Putamen (tissue), 1 donor: ENCODE data around the gene KLHL22.

Experiments
- DNase-seq: peaks from one replicate; pipeline ENCODE4 v3.0.0-alpha.2; 2016; ENCODE audit warnings: low spot score

KLHL22 gene

DNA sequence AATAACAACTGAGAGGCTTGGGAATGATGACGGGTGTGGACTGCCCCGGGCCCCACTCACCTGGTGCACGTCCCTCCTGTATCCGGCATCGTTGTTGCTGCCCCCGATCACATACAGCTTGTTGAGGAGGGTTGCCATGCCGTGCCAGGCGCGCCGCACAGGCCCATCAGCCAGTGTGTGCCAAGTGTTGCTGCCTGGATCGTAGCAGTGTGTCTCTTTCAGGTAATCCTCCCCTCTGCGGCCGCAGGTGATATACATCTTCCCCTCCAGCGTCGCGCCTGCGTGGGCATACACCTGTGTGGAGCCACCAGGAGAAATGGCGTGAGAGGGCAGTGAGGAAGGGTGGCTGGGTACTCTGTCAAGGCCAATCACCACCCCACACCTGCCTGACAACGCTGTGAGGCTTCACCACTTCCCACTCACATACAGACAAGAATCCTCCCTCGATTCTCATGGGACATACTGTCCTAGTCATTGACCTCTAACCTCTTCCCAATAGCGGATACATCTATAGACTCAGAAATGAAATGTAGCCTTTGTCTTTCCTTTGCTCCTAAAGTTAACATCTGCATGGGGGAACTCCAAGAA is 49.1 kb downstream of the KLHL22 start:
- no peak for DNase-seq

DNA sequence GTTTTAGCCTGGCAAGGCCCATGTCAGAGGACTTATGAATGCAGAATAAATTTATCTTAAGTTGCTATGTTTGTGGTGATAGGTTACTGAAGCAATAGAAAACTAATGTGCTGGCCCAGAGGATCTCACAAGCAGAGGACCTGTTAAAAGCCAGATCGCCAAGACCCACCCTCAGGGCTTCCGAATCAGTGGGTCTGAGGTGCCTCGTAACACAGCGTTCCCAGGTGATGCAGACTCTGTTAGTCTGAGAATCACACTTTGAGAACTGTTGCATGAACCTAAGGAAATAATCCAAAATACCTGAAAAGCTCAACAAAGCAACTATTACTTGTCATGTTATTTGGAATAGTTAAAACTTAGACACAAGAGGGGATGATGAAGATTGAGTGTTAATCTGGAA is 51.3 kb downstream of the KLHL22 start:
- no peak for DNase-seq

DNA sequence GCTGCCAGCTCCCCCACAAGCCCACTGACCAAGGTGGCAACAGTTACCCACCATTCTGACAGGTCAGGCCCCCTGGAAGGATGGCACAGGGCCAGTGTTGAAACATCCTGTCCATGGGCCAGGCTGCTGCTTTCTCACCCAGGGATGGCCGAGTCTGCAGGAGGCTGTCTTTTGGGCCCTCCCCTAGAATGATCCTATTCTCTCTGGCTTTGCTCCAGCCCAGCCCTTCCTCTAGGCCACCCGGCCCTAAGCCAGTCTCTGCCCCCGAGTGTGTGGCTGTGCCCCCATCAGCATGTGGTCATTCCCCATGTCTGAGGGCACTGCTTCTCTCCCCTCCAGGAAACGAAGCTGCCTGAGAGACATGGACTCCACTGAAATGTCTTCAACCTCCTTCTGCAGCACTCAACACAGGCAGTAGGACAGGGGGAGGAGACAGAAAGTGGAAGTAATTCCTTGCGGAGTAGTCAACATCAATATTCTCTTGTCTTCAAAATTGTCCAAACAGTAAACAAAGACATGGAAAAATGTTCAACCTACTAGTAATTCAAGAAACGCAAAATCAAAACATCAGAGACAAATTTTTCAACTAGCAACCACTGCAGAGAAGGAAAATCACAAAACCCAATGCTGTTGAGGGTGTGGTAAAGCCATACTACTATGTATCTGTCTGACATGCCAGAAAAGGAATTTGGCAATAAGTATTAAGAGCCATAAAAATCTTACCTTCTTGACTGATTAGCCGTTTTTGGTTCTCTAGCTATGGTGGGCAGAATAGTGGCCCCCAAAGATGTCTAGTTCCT is 52.9 kb downstream of the KLHL22 start:
- no peak for DNase-seq

DNA sequence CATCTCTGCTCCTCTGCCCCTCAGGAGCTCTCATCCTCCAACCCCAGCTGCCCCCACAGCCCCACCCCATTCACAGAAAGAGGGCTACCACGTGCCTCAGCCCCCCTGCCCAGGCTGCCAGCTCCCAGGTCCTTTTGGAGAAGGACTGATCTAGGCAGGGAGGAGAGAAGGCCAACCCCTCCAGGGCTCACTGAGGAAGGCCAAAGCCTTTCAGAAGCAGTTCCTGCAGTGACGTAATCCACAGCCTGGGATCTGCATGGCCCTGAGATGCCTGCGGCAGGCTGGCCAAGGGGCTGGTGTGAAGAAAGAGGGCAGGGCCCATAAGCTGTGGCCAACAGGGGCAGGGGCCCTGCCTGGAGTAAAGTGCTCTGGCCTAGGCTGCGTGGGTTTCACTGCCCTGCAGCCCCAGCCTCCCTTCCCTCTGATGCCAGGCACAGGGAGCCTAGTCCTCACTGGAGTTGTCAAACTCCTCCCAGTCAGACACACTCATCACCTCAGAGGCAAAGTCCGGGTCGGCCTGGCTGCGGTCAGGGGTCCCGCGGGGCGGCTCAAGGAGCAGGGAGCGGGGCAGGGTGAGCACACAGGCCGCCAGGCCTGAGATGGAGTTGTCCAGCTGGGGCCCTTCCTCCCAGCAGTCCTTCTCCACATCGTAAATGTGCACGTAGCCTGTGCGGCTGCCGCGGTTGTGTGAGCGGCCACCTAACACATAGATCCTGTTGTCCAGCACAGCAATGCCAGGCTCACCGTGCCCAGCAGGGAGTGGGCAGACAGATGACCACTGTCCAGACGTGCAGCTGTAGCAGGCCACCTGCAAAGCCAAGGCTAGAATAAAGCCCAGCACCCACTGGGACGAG is 53.7 kb downstream of the KLHL22 start:
- no peak for DNase-seq

DNA sequence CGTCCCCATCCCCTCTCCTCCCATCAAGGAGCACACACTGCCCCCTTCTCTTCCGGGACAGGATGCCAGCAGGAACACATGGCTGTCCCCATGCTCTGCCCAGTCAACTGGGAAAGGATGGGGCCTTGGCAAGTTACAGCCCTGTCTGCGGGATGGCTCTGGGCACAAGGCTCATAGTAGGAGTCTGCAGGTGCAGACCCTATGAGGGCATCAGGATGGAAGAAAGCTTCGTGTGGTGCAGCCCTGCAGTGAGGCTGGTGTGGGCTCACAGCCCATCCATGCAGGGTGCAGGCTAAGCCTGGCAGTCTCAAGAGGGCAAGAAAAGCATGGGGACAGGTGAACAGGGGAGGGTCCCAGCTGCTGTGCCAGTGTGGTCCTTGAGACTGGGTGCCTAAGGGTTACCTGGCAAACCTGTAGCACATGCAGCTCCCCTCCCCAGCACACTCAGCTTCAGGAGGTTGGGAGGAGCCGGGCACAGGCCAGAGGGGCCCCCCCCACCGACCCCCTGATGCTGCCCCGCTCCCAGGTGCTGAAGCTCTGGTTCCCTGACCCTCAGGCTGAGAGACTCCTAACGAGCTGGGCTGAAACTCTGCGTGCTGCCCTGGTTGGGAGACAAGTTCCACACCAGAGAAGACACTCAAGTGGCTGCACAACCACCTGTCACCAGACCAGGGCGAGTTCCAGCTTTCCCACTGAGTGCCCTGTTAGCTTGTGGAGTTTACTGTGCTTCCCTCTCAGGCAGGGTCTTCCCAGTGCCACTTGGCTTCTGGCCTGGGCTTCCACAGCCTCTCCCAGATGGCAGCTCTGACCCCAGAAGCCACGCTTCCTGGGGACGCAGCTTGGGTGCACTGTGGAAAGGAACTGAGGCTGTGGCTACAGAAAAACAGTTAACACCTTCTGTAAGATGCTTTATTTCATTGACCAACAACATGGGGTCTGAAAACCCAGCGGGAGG is 54.7 kb downstream of the KLHL22 start:
- no peak for DNase-seq

DNA sequence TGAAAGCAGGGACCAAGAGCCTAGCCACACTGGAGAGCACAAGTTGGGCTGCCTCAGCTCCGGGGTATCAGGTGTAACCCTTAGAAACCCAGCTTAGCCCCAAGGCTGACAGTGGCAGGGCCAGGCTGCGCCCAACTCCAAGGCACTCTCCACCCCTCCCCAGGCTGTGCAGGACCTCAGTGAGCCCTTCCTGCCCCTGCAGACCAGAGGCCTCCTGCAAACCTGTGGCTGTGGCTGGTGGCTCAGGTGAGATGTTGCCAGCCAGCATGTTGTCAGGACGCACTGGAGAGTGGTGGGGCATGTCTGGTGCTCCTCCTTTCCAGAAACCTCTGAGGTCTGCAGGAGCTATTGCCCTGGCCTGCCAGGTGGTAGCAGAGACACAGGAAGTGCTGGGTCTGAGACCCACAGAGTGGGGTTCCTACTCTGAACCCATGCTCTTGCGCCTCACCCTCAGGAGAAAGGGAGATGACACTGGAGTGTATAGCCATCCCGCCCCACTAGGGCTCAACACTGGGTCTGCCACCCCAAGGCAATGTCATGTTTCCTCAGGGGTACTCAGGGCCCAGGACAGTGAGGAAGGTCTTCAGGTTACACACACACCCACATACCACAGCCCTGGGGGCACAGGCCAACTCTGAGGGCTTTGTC is 55.5 kb downstream of the KLHL22 start:
- no peak for DNase-seq

DNA sequence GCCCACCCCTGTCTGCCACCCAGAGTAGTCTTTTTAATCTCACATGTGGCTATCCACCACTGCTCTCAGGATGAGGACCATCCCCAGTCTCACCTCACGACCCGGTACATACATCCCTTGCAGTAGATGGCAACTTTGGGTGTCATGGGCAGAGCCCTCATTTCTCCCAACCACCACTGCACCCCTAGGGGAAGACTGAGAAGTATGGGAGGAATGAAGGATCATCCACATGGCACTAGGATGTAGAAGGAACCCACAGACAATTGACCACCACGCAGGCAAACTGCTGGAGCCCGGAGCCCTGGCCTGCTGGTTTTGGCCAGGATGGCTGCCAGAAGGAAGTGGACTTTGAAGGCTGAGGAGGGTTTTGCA is 56.1 kb downstream of the KLHL22 start:
- no peak for DNase-seq

DNA sequence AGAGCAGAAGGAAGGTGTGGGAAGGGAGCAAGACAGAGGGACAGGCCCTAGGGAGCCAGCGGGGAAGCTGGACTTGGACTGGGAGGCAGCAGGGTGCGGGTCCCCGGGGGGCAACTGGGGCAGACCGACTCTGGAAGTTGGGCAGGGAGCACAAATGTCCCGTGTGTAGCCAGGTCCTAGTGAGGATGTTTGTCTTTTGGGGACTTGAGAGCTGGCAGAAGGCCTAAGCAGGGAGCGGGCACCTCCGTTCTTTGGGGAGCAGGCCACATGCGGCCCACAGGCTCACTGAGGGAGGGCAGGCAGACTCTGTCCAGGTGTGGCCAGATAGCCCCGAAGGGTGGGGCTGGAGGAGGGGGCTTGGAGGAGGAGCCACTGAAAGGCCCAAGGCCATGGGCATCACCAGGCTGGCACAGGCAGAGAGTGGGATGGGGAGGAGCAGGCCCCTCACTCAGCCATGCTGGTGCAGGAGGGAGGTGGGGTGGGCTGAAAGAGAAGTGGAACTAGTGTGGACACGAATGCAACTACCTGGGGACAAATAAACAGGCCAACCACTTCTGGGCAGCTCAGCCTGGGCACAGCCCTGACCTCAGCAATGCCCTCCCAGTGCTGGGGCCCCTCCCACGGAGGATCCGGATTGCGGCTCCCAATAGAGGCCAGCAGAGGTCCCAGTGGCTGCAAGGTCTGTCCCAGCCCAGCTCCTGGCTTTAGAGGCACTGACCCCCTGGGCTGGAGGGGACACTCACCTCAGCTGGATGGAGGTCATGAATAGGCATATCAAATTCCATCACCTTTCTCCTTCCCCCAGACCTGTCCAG is 56.7 kb downstream of the KLHL22 start:
- DNase-seq, result no peak

DNA sequence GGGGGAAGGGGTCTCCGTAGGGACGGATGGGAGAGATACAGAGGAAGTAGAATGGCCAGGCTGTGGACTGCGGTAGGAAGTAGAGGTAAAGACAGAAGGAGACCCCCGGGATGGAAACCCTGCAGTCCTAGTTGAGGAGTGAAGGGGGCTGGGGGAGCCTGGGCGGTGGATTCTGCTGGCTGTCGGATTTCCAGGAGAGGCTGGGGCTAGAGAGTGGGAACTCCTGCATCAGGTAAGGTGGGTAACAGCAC is 57.2 kb downstream of the KLHL22 start:
- DNase-seq, result no peak

DNA sequence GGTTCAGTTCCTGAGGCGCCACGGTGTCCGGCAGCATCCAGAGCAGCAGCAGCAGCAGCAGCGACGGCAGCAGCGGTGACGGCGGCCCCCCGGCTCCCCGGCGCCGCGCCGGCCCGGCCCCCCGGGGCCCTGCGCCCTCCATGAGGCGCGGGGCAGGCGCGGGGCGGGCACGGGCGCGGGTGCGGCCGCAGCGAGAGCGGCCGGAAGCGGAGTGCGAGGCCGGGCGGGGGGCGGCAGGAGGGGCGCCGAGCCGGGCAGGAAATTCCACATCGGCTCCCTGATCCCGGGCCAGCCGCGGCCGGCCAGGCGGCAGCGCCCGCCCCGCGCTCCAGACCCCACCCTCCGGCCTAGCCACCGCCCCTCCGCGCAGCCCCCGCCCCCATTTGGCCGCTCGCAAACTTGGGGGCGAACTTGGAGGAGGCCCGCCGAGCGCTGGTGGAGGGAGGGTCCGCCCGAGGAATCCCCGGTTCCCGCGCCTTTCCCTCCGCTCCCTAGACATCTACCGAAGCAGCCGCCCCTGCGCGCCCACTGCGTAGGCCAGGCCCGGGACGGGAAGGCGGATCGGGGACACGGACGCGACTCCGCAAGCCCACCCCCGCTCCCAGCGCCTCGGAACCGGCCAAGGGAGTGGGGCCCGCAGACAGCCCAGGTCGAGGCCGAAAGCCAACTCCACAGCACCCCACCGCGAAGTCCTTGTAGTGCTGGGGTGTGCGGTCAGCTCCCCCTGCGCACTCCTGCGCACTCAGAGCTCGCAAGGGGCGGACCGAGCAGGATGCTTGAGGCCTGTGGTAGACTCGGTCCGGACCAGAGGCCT is 57.8 kb downstream of the KLHL22 start, which contains the start of gene SCARF2:
Gene SCARF2, minus strand, starts transcription at position 213 of the 814 bp plus-strand sequence. Its CDS starts 71 bp downstream, at position 142.
- no peak for DNase-seq

DNA sequence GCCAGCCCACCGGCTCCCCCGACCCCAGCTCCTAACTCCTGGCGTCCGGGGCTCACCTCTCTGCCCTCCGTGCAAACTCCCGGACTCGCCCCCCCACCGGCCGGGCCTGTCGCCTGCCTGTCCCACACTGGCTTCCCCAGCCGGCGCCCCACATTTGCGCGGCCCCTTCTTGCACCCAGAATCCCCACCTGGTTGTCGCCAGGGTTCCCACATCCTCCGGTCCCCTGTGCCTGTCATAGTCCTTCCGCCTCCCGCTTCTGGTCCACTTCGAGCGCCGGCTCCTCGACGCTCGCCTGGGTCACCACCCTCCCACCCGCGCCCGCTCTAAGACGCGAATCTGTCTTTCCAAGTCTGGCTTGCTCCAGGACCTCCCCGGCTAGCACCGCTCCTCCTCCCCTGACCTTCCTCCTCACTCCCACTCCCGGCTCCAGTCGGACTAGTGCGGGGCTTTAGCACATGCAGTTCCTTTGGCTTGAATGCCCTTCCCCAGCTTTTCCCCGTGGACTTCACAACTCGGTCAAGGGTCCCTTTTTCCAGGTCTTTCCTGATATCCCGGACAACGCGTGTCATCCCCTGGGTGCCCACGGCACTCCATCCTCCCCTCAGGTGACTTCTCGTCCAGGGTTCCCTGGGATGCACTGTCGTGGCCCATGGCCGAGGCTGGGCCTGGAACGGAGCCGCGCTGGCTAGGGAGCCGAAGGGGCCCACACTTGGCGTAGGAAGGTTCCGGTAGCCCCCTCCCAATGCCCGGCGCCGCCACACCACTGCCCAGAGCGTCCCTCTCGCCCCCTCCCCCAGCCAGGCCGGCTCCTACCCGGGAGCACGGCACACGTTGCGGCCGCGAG is 58.6 kb downstream of the KLHL22 start:
- no peak for DNase-seq

DNA sequence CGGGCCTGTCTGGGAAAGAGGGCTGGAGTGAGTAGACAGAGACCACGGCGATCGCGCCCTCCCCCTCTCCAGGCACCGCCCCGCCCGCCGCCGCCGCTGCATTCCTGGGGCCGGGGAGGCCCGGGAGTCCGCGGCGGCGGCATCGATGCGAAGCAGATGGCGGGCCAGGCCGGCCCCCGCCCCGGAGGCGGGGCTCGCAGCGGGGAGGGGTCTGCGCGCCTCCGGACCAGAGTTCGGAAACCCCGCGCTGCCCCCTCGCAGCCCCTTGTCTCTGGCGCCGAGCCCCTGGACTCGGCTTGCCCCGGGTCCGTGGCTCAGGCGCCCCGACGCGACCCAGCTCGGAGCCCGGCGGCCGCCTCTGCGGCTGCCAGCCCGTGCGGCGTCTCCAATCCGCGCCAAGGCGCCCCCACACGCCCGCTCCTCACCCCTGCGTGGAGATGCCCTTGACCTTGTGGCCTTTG is 59.3 kb downstream of the KLHL22 start:
- DNase-seq, result no peak

DNA sequence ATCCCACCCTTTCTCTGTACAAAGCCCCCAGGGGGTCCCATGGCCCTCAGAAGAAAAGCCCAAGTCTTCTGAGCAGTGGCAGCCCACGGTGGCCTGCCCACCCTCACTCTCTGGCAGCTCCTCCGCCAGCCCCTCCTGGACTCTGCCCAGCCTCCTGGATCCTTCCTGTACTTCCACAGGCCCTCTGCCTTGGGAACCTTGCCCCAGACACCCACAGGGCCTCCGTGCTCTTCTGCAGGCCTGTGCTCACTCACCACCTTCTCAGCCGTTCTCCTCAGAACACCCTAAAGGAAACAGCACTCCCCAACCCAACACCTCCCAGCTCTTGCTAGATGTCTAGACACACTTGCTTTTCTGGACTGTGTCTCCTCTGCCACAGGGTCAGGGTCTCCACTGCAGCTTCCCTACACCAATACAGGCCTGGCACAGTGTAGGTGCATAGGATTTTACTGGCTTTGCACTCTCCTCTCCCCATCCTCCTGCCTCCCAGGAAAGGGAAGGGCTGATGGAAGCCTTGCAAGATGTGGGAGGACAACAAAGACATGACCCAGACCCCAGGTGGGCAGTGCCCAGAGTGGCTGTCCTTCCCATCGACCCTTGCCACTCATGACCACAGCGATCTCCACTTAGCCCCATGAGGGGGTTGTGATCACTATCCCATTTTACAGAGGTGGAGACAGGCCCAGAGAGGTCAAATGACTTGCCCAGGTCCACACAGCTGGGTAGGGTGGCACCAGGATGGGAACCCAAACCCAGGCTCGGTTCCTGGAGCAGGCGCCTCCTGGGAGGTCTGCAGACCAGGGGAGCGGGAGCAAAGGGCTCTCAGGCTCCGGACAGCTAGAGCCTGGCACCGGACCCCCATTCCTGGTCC is 59.9 kb downstream of the KLHL22 start:
- DNase-seq, result no peak

DNA sequence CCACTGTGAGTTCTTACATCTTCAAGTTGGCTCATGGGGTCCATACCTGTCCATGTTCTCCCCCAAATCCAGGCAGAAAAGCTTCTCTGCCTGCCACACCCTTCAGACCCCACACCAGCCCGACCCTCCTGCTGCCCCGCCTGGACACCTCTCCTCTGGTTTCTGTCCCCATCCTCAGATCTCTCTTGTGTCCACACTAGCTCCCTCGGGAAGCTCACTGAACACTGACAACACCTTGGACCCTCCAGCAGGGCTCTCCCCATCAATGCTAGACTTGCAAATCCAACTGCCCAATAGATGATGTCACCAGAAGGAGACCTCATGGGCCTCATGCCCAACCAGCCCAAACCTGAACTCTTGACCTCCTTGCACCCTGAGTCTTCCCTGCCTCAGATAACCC is 60.8 kb downstream of the KLHL22 start:
- no peak for DNase-seq

DNA sequence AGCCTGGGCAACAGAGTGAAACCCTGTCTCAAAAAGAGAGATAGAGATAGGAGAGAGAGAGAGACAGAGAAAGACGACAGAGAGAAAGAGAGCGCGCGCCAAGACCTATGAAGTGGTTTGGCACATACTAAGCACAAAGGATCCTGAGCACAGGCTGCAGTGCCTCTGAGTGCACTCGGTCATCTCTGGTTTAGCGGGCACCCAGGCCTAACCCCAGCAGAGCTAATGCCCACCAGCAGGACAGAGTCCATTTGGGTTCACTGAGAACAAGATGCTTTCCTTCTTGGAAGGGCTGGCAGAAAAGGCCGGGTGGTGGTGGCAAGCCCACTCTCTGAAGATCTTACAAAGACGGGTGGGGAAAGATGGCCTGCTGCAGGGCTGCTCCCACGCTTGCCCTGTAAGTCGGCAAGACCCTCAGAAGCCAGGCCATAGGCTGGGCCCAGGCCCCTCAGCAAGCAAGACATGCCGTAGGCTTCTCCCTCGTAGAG is 61.3 kb downstream of the KLHL22 start:
- DNase-seq, result no peak

DNA sequence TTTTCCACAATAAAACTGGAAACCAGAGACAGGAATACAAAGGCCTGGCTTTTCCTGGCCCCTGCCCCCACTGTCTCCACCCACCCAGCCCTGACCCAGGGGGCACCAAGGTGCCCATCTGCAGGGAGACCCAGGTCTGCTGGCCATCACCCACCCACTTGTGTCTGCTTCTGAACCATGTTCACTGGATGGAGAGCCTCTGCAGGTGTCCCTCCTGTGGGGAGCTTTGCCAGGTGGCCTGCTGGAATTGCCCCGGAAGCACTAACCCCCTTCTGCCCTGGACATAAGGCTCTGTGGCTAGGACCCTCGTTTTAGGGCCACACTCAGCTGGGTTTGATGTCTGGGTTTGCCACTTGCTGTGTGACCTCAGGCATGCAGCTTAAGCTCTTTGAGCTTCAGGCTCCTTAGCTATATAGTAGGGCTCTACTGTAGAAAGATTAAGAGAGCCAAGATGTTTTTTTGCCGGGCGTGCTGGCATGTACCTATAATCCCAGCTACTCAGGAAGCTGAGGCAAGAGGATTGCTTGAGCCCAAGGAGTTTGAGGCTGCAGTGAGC is 61.8 kb downstream of the KLHL22 start:
- DNase-seq, result no peak

DNA sequence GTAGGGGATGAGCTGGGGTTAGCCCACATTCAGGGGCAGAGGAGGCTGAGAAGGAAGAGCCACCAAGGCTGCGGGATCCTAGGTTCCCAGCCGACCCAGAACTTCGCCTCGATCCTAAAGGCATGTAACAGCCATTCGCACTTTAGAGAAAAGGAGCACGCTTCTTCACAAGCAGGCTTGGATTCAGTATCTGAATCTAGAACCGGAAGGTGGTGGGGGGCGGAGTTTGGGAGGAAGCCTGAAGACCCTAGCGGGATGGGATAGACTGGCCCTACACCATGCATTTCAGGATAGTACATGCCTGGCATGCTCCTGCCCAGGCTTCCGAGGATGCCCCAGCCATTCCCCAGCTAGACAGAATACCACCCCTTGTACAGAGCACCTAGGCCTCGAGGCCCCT is 62.4 kb downstream of the KLHL22 start:
- no peak for DNase-seq
